ENCODE measurements around the gene MARCHF10.

Gene MARCHF10

DNA sequence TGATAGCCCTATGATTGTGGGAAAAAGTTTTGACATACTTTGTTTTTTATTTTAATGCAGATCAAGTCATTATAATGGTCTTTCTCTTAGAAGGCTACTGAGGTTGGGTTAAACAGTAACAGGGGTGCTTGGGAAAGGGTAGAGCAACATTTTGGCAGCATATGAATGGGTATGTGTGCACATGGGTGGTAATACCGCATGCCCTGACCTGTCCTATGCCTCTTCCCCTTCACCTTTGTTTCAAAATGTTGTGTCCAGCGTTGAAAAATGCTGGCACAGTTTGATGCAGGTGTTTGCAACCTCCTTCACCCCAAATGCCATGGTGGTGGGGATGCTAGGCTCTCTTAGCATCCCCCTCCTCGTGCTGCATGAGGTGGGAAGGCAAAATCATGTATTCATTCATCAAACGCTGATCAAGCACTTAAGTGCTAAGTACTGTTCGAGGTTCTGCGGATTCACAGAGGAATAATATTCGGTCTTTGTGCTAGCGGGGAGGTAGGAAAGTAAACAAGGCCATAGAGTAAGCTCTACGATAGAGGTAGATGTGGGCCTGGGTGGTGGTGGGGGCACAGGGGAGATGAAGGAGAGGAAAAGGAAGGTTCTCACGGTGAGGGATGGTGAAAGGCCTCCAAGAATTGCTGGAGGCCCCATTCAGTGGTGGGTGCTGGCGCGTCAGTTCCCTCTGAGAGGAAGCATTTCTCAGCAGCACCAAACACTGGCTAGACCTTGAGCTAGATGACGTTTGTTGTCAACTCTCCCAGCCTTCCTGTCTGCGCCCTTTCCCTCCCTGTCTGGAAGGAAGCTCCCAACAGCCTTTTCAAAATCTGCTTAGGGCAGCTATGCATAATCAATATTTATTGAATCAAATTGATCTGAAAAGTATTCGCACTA, 13.3 kb upstream of the MARCHF10 start:
- no peak for DNase-seq (ENCODE audit: low read depth)

GRCh38 chr17:62819511-62820221, 11.6 kb upstream of the MARCHF10 start:
- no peak for DNase-seq (ENCODE audit: low read depth)

- no peak for DNase-seq (ENCODE audit: low read depth)
Measured at GRCh38 chr17:62818526-62818925, 10.4 kb upstream of the MARCHF10 start.

DNA sequence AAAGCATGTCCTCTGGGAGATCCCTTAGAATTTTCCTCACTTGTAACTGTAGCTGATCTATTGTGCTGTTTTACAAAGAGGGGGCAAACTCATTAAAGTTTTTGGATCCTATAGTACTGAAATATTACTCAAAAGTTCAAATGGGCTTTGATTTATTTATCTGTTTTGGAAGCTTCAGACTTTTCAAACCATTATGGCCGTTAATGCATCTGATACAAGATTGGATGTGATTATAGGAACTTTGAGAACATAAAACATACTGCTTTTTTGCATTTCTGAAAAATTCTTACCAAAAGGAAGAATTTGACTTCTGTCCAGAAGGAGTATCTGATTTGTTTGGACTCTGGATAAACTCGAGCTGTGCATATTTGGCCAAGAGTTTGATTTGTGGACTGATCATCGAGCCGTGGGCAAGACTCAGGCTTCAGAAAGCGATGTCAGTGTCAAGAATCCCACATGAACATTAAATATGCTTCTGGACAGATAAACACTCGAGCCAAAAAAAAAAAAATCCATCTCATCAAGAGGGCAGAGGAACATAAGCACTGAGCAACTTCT, 8.2 kb upstream of the MARCHF10 start:
- DNase-seq (ENCODE audit: low read depth), result no peak

GRCh38 chr17:62809656-62810055, 1.5 kb upstream of the MARCHF10 start:
- no peak for DNase-seq (ENCODE audit: low read depth)

DNA sequence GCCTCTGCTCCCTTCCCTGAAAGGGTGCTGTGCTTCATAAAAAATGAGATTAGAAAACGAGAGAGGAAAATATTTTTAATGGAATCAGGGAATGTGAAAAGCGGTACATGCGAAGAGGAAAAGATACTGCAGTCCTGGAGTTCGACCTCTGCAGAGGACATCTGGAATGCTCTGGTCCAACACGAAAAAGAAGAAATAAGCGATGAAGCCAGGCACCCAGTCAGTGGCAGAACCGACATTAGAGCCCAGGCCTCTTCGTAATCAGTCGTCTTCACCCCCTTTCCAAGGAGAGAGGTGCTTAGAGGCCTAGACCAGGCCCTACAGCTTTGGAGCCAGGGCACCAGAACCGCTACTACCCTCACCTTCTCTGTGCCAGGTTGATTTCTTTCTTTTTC, 459 bp upstream of the MARCHF10 start:
- DNase-seq (ENCODE audit: low read depth), result no peak

GRCh38 chr17:62805234-62805633, 2.9 kb downstream of the MARCHF10 start:
- DNase-seq (ENCODE audit: low read depth), result no peak

DNA sequence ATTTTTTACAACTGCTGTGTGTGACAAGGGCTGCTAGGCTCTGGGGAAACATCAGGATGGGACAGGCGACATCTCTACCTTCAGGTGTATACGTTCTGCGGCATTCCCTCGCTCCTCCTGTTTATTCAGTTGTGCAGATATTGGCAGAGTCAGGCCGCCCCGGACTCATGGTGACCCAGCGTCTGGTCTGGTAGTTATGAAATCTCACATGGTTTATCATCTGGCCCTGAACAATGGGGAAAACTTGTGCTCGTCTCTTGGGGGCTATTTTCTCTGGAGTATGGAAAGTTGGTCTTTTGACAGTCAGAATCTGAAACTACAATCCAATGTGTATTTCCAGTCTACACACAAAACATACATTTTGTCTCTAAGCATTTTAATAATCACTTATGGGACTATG, 3.3 kb downstream of the MARCHF10 start:
- DNase-seq (ENCODE audit: low read depth), result no peak

GRCh38 chr17:62804025-62804424, 4.1 kb downstream of the MARCHF10 start:
- no peak for DNase-seq (ENCODE audit: low read depth)

GRCh38 chr17:62802561-62803205, 5.4 kb downstream of the MARCHF10 start:
- DNase-seq (ENCODE audit: low read depth), result no peak

- DNase-seq (ENCODE audit: low read depth), result no peak
Measured at GRCh38 chr17:62801553-62802114, 6.5 kb downstream of the MARCHF10 start.

GRCh38 chr17:62800585-62800984, 7.5 kb downstream of the MARCHF10 start:
- DNase-seq (ENCODE audit: low read depth), result no peak

GRCh38 chr17:62797959-62798358, 10.2 kb downstream of the MARCHF10 start:
- no peak for DNase-seq (ENCODE audit: low read depth)

GRCh38 chr17:62796291-62796690, 11.8 kb downstream of the MARCHF10 start:
- DNase-seq (ENCODE audit: low read depth), result no peak

DNA sequence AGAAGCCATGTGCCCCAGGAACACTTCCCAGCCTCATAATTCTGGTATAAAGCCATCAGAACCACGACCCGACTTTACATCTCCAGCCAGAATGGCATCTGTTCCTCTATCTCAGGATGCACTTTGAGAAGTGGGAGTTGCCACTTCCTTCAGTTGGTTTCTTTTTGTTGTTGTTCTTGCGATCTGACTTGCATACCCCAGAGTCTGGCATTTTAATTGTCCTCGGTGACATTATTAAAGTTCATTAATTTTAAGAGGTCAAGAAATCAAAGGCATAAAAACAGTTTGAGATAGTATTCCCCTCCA, 13.5 kb downstream of the MARCHF10 start:
- DNase-seq (ENCODE audit: low read depth), result no peak

DNA sequence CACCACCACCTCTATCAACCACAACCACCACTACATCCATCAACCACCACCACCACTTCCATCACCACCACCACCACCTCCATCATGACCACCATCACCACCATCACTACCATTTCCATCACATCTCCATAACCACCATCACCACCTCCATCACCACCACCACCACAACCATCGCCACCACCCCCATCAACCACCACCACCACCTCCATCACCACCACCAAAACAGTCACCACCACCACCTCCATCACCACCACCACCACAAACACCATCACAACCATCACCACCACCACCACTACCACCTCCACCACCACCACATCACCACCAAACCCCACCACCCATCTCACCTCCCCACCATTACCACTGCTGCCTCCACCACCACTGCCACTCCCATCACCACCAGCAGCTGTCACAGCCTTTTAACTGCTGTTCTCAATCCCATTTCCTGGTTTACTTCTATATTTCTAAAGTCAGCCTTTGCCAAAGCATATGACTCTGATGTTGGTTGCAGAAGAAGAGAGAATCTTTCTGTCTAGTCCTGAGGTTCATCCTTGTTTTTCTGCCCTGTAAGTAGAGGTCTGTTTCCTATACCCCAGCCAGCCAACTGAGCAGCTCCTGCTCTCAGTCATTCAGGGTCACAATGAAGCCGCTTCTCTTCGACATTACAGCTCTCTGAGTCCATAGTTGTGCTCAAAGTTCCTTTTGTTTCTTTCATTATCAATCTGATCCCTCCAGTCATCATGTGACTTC, 14.0 kb downstream of the MARCHF10 start:
- no peak for DNase-seq (ENCODE audit: low read depth)

GRCh38 chr17:62792447-62792800, 15.7 kb downstream of the MARCHF10 start:
- DNase-seq (ENCODE audit: low read depth), result no peak

- DNase-seq (ENCODE audit: low read depth), result no peak
Measured at GRCh38 chr17:62791767-62792446, 16.2 kb downstream of the MARCHF10 start.

DNA sequence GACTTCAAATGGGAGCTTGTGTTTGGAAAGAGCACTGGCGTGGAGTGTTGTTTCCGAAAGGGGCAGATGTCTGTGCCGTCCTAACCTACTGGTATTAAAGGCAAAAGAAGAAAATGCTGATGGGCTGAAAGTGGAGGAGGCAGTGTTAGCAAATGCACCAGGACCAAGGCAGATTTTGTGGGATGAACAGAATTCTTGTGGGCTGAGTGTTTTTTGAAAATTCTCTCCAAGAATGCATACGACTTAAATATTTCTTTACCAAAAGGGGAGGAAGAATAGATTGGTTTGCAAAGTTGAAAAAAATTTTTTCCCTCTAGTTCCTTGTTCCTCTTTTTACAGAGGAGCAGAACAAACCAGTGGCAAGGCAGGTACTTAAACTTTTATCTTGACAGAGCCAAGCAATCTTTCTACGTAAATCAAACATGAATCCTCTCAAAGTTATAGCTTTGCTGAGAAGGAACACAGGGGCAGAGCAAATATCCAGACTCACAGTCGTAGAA, 16.8 kb downstream of the MARCHF10 start:
- DNase-seq (ENCODE audit: low read depth), result no peak

GRCh38 chr17:62790564-62790986, 17.5 kb downstream of the MARCHF10 start:
- no peak for DNase-seq (ENCODE audit: low read depth)

DNA sequence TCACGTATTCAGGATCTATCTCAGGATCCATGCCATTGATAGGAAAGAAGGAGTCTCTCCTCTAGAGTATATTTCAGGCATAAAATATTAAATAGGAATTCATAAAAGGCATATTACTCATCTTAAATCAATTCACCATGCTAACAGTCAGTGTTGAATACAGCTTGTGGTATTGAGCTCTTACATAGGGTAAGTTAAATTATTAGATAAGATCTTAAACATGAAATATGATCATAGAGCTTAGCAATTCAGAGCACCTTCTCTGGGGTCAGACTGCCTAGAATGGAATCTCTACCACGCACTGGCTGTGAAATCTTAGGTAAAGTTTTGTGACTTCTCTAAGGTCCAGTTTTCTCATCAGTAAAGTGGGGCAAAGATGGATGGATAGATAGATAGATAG, 20.7 kb downstream of the MARCHF10 start:
- DNase-seq (ENCODE audit: low read depth), result no peak

All from stimulated activated CD8-positive, alpha-beta memory T cell treated with anti-CD3 and anti-CD28 coated beads, Interleukin-15, amount 100 ng/mL, for 1 hour (primary cell).